ENCODE results near the gene CBLN3. TPM values are rescaled to one million over a fixed set of nuclear protein-coding genes. Genes with fewer than 3 reads are reported as not detected.

CBLN3 gene
- total RNA-seq, 1 donor from 2014 or later: 61.1 TPM

GRCh38 chr14:24430143-24430681 lies 744 bp upstream of the CBLN3 start:
- peak overlapping the region; percentile 97 for H3K27ac Mint-ChIP-seq

DNA sequence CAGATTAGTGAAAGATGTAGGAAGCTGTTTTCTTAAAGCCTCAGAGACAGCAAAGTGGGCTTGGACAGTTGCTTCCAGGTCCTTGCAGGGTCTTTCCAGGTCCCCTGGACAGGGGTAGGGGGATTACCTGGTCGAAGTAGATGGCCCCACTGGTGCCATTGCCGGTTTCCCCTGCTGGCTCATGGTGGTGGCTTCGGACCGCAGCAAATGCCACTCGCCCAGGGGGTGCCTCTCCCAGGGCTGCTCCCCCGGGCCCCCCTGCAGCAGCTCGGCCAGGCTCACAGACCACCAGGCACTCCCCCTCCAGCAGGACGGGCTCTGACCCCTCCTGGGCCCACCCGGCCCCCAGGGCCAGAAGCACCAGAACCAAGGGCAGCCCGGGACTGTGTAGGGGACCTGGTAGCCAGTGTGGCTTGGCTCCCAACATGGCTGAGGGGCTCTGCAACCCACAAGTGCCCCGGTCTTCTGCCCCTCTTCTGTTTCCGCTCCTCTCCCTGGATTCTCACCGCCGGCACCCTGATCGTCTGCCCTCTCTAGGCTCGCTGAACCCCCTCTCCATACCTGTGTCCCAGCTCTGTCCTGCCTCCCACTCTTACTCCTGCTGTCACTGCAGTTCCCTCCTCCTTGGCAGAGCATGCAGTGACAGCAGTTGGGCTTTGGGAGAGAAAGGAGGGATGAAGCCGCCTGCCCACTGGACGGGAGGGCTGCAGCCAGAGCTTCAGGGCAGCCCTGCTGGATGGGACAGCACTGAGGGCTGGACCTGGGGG lies 657 bp downstream of the CBLN3 start:
- no peaks in the 10 kb centered on the region for H3K9me3 Mint-ChIP-seq
- DNase-seq: no peak

More at GRCh38 chr14:24430143-24430681, 744 bp upstream of the CBLN3 start:
- H3K4me1 Mint-ChIP-seq: peaks cover 38% of the 10 kb centered on the region
- TF ChIP-seq CTCF (IDR thresholded peaks at IDR 0.05): no peak
- POLR2A ChIA-PET: interaction anchor here (0.5 to 5.6 kb wide), 46 partner anchors 11 to 1335 kb away, joined by 3 to 257 read pairs (median 6); partner anchors contain the start of genes ACIN1, ADCY4, C14orf119 and CHMP4A
- peaks cover 41% of the 10 kb centered on the region for H3K36me3 Mint-ChIP-seq (ENCODE audit: low read depth)
- no peaks in the 10 kb centered on the region for H3K9me3 Mint-ChIP-seq
- no peak for DNase-seq
- no peaks in the 10 kb centered on the region for H3K27me3 Mint-ChIP-seq
- peak; percentile 57 for ATAC-seq (ENCODE audit: low read depth)
- peak overlapping the region; percentile 93 for H3K4me3 Mint-ChIP-seq
- intact Hi-C loops (cut with micrococcal nuclease): loop anchor here (2.0 to 5.0 kb wide), 5 partner anchors 33 to 1128 kb away; partner anchors contain the start of genes DCAF11, NRL, NYNRIN and PPP1R3E
- CTCF ChIA-PET: interaction anchor here (0.8 to 9.3 kb wide), 16 partner anchors 11 to 235 kb away, joined by 3 to 353 read pairs (median 8); partner anchors contain the start of genes ADCY4, CIDEB, NYNRIN and RIPK3

DNA sequence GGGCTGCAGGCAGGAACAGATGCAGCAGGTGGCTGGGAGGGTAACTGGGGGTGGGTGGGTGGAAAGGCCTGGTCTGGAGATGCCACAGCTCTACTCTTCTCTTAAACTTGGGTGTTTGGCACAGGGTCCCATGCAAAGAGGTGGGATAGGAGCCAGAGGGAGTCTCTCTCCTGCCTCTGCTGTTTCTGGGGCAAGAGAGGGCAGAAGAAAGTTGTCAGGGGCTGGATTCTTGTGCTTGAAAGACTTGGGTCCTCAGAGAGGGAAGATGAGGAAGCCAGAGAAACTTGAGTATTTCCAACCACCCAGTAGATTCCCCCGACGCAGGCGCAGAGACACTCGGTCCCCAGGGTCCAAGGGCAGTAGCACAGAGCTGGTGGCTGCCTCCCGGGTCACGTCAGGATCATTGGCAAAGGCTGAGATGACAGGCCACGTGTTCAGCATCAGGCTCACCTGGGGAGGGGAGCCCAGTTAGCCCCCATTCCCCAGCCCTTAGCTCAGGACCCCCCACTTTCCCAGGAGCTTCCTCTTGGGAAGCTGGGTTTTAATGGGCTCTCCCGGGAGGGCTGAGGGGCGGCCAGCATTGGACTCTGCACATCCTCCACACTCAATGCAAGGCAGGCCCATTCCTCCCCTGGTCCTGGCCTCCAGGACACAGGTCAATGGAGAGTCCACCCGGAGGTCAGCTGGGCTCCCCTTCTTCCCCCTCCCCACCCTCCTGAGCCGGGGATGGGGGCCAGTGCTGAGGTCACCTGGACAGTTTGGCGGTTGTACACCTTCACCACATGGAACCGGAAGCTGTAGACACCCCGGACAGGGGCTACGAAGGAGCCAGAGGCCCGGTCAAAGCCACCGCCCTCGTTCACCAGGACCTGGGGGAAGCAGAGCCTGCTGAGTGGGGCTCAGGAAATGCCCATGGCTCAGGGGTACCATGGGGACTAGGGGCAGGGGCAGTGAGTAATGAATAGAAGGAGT lies 1.6 kb downstream of the CBLN3 start:
- peak overlapping the region; percentile 50 for H3K27ac Mint-ChIP-seq
- ATAC-seq (ENCODE audit: low read depth) (no peak), DNase-seq (no peak)
- H3K27me3 Mint-ChIP-seq: no peaks in the 10 kb centered on the region
- ChIA-PET CTCF (interaction anchor here (0.8 to 2.3 kb wide), 3 partner anchors 9 to 94 kb away, joined by 3 to 9 read pairs (median 3); no protein-coding TSS in a partner anchor), POLR2A (interaction anchor here (0.6 to 5.6 kb wide), 2 partner anchors 61 to 294 kb away, joined by 5 to 257 read pairs; partner anchors contain the start of gene NFATC4)
- intact Hi-C loops (cut with micrococcal nuclease): no loop called here
- TF ChIP-seq CTCF (IDR thresholded peaks at IDR 0.05): no peak
- peaks cover 24% of the 10 kb centered on the region for H3K4me1 Mint-ChIP-seq
- H3K4me3 Mint-ChIP-seq: no peak overlapping the region
- peaks cover 18% of the 10 kb centered on the region for H3K36me3 Mint-ChIP-seq (ENCODE audit: low read depth)
- no peaks in the 10 kb centered on the region for H3K9me3 Mint-ChIP-seq

More for the DNA sequence above, 657 bp downstream of the CBLN3 start:
- CTCF ChIA-PET: interaction anchor here (0.8 to 2.3 kb wide), 2 partner anchors 8 to 121 kb away, joined by 3 to 9 read pairs; partner anchors contain the start of gene CIDEB
- no peak for ATAC-seq (ENCODE audit: low read depth)
- TF ChIP-seq CTCF (IDR thresholded peaks at IDR 0.05): no peak
- peak overlapping the region; percentile 96 for H3K27ac Mint-ChIP-seq
- POLR2A ChIA-PET: interaction anchor here (1.1 to 5.6 kb wide), 7 partner anchors 13 to 334 kb away, joined by 3 to 257 read pairs (median 25); partner anchors contain the start of genes ADCY4, CHMP4A, IRF9 and NFATC4
- H3K4me3 Mint-ChIP-seq: peak overlapping the region; percentile 87
- H3K27me3 Mint-ChIP-seq: no peaks in the 10 kb centered on the region
- H3K4me1 Mint-ChIP-seq: peaks cover 32% of the 10 kb centered on the region
- intact Hi-C loops (cut with micrococcal nuclease): no loop called here
- peaks cover 28% of the 10 kb centered on the region for H3K36me3 Mint-ChIP-seq (ENCODE audit: low read depth)

DNA sequence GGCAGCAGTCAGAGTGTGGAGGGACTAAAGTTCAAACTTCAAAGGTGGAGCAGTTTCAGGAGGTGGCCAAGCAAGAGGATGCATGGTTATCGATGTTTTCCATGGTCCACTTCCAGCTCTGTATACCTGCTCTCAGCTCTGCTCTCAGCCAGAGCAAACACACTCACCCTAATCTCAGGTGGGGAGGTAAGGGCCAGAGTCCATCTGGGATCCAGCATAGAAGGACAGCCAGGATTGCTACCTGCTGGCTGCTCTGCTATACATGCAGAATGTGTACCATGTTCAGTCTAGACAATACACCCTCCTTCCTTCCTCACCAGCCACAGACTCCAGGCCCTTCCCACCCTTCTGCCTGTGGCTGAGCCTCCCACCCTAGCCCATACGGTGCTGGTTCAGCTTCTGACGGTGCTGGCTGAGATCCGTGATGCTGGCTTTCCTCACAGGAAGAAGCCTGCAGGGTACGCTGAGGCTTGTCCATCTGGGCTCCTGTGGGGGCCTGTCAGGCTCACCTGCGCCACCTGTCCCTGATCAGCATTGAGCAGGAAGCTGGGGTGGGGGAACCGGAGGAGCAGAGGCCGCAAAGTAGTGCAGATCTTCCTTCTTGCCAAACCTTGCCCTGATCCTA lies 2.4 kb downstream of the CBLN3 start:
- H3K27me3 Mint-ChIP-seq: no peaks in the 10 kb centered on the region
- DNase-seq: no peak
- no peak for TF ChIP-seq CTCF (IDR thresholded peaks at IDR 0.05)
- ChIA-PET POLR2A (interaction anchor here (0.6 to 5.6 kb wide), 3 partner anchors 60 to 294 kb away, joined by 5 to 257 read pairs (median 12); partner anchors contain the start of gene NFATC4), CTCF (interaction anchor here (2.3 kb wide), 1 partner anchor 10 kb away, joined by 9 read pairs; no protein-coding TSS in a partner anchor)
- no peak overlapping the region for H3K4me3 Mint-ChIP-seq
- H3K27ac Mint-ChIP-seq: no peak overlapping the region
- peaks cover 23% of the 10 kb centered on the region for H3K4me1 Mint-ChIP-seq
- intact Hi-C loops (cut with micrococcal nuclease): no loop called here
- ATAC-seq (ENCODE audit: low read depth): no peak
- no peaks in the 10 kb centered on the region for H3K9me3 Mint-ChIP-seq
- H3K36me3 Mint-ChIP-seq (ENCODE audit: low read depth): peaks cover 12% of the 10 kb centered on the region
